DND-41 (cell line): ENCODE results near the gene ZNF69.
"Not testable (repeated sequence)": the region's sequence is repeated elsewhere in the genome, so short reads cannot be mapped to it uniquely, and the experiment has no call there.

ENCODE experiments used
- ATAC-seq: fragments of 200-7000 bp; cut with Tn5 transposase; 3 replicates; pipeline ENCODE4 v1.9.1; 2021; ENCODE audit warnings: low read depth; ENCODE audit not compliant: insufficient read depth
- DNase-seq: peaks from one replicate; pipeline ENCODE4 v3.0.0-alpha.2; 2020
- H2AFZ ChIP-seq: 2 replicates; pipeline ENCODE4 v1.6.0; 2012; ENCODE audit warnings: low read depth, low read length
- H3K27ac ChIP-seq: 2 replicates; pipeline ENCODE4 v1.5.1; 2012; ENCODE audit warnings: low read length, inconsistent platforms
- H3K27me3 ChIP-seq: fragments of 200-600 bp; sonication (generic); 2 replicates; pipeline ENCODE4 v1.6.0; 2012; ENCODE audit warnings: low read length, mild to moderate bottlenecking, inconsistent platforms; ENCODE audit not compliant: insufficient read depth, poor library complexity
- H3K36me3 ChIP-seq: 2 replicates; pipeline ENCODE4 v1.5.1; 2012; ENCODE audit warnings: low read length, inconsistent platforms; ENCODE audit not compliant: insufficient read depth
- H3K4me1 ChIP-seq: 2 replicates; pipeline ENCODE4 v1.5.1; 2012; ENCODE audit warnings: mild to moderate bottlenecking, low read length; ENCODE audit not compliant: insufficient read depth
- H3K4me2 ChIP-seq: 2 replicates; pipeline ENCODE4 v1.6.0; 2012; ENCODE audit warnings: mild to moderate bottlenecking, moderate library complexity, low read length, inconsistent platforms; ENCODE audit not compliant: insufficient read depth
- H3K4me3 ChIP-seq, 2 experiments: fragments of 200-600 bp in 1 of 2; shearing (Covaris generic) in 1 of 2; 2 replicates each; pipeline ENCODE4 v1.5.1; 2012 to 2016; ENCODE audit warnings: inconsistent platforms in 2 of 2, low read length in 2 of 2, mild to moderate bottlenecking in 2 of 2, low read depth in 1 of 2, moderate library complexity in 1 of 2
- H3K79me2 ChIP-seq: 2 replicates; pipeline ENCODE4 v1.6.0; 2012; ENCODE audit warnings: low read length, inconsistent platforms; ENCODE audit not compliant: insufficient read depth
- H3K9ac ChIP-seq: 2 replicates; pipeline ENCODE4 v1.6.0; 2012; ENCODE audit warnings: low read depth, mild to moderate bottlenecking, inconsistent platforms, low read length, moderate library complexity
- H3K9me3 ChIP-seq: 2 replicates; pipeline ENCODE4 v1.5.1; 2012; ENCODE audit warnings: low read length, moderate library complexity, mild to moderate bottlenecking, inconsistent platforms; ENCODE audit not compliant: insufficient read depth, severe bottlenecking
- H4K20me1 ChIP-seq: 2 replicates; pipeline ENCODE4 v1.6.0; 2012; ENCODE audit warnings: low read length; ENCODE audit not compliant: insufficient read depth
- EZH2 ChIP-seq: IDR thresholded peaks from 3 replicates; pipeline ENCODE4 v1.6.1; 2012; ENCODE audit warnings: borderline replicate concordance, low read depth, mild to moderate bottlenecking, moderate library complexity, low read length, inconsistent platforms; ENCODE audit not compliant: severe bottlenecking
- TF ChIP-seq, protein P1 (sequence below): IDR thresholded peaks from 2 replicates; pipeline ENCODE4 v1.5.1; 2012; ENCODE audit warnings: borderline replicate concordance, low read length, moderate library complexity, mild to moderate bottlenecking; ENCODE audit not compliant: poor library complexity, severe bottlenecking; ENCODE audit errors: extremely low read depth

ZNF69 gene

DNA sequence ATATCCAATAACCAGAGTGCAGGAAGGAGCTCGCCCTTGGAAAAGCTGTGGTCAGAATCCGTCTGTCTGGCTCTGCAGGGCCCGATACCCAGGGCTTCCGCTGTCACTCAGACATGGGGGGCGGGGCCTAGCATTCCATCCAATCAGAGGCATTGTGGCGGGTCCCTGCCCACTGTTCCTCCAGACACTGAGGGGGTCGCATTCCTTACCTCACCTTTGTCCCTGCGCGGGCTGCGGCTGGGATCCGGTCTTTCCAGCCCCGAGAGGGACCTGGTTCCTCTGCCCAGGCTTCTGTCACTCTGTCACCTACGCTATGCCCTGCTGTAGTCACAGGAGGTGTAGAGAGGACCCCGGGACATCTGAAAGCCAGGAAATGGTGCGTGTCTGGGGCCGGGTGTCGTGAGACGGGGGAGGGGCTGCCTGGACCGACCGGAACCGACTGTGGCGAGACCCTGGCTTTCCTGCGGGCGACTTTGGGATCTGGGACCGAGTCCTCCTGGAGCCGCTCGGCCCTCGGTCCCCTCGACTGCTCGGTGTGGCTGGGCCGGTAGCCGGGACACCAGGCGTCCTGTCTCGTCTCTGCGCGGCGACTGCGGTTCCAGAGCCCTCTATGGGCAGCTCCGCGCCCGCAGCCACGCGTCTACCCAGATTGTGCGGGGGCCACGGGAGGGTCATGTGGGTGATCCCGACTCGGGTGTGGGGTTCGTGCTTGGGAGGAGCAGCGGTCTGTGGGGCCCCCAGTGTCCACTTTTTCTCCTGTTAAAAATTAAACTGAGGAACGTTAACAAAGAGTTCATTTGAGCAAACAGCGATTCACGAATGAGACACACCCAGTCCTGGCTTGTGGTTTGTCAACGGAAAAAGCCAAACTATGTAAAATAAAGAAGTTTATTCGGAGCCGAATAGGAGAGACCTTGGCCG lies at the start of gene ZNF69:
ZNF69 (plus strand) TSS at position 172 of the 921 bp plus-strand sequence; CDS start at position 314, 142 bp downstream.
- Histone ChIP-seq H3K9ac (peak within 1 kb of the TSS; percentile 71), H3K4me3 (peak within 1 kb of the TSS; percentile 48 to 81), H3K79me2 (peaks cover 2% of the 10 kb centered on the region; the same call in 1 of the 2 replicates), H3K27me3 (no peaks in the 10 kb centered on the region), H3K9me3 (no peaks in the 10 kb centered on the region), H3K36me3 (no peaks in the 10 kb centered on the region), H3K4me1 (peaks cover 24% of the 10 kb centered on the region), H2AFZ (peak within 1 kb of the TSS; percentile 91), H4K20me1 (no peaks in the 10 kb centered on the region), H3K27ac (peak within 1 kb of the TSS; percentile 62), H3K4me2 (peak within 1 kb of the TSS; percentile 89)
- ATAC-seq: peak; percentile 95
- TF ChIP-seq, protein P1, sequence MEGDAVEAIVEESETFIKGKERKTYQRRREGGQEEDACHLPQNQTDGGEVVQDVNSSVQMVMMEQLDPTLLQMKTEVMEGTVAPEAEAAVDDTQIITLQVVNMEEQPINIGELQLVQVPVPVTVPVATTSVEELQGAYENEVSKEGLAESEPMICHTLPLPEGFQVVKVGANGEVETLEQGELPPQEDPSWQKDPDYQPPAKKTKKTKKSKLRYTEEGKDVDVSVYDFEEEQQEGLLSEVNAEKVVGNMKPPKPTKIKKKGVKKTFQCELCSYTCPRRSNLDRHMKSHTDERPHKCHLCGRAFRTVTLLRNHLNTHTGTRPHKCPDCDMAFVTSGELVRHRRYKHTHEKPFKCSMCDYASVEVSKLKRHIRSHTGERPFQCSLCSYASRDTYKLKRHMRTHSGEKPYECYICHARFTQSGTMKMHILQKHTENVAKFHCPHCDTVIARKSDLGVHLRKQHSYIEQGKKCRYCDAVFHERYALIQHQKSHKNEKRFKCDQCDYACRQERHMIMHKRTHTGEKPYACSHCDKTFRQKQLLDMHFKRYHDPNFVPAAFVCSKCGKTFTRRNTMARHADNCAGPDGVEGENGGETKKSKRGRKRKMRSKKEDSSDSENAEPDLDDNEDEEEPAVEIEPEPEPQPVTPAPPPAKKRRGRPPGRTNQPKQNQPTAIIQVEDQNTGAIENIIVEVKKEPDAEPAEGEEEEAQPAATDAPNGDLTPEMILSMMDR: peak; percentile 35
- no peak for TF ChIP-seq EZH2
- DNase-seq: peak; percentile 86

DNA sequence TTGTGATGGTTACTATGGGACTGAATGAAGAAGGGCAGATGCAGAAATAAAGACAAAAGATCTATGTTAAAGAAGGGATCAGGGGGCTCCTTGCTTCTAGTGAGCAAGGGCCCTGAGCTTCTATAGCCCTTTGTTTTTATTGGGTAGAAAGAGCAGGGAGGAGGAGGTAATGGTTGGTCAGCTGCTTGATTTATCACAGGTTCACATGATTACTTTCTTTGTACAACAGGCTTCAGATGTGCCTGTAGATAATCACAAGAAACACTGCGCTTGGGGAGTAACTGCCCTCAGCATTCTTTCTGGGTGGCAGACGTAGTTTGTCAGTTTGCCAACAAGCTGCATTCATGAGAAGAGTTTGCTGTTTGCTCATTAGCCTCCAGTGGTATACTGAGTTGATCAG lies 43.9 kb upstream of the ZNF69 start:
- Histone ChIP-seq H3K36me3 (no peaks in the 10 kb centered on the region; the same call in 1 of the 2 replicates), H4K20me1 (no peaks in the 10 kb centered on the region), H3K4me3 (no peak overlapping the region), H3K4me2 (no peak overlapping the region), H3K4me1 (peaks cover 10% of the 10 kb centered on the region), H3K27ac (no peak overlapping the region), H3K9me3 (no peaks in the 10 kb centered on the region), H3K79me2 (peaks cover 2% of the 10 kb centered on the region), H3K9ac (no peak overlapping the region), H3K27me3 (no peaks in the 10 kb centered on the region), H2AFZ (no peak overlapping the region)
- TF ChIP-seq EZH2: no peak
- TF ChIP-seq, protein P1: no peak
- DNase-seq (no peak), ATAC-seq (no peak)

DNA sequence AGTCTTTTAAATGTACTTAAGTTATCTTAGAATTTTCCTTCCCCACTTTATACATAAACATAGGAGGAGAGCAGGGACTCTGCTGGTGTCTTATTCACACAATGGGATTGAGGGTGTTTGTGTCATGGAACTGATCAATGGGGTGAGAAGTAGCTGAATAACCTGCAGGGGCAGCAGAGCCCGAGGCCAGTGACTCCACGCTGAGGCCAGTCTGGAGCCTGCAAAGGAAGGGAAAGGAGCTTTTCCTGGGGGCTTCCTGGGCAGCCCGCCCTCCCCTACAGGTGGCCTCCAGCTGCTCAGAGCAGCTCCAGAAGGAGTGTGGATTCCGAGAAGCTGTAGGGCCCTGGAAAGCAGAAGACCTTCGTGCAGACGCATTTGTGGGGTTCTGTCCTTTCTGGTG lies 40.0 kb upstream of the ZNF69 start:
- H2AFZ ChIP-seq: peak overlapping the region; percentile 96
- not testable (repeated sequence) for ATAC-seq, H3K9ac ChIP-seq, H3K4me3 ChIP-seq, DNase-seq, H3K27me3 ChIP-seq, H4K20me1 ChIP-seq, H3K9me3 ChIP-seq
- peak overlapping the region; percentile 74 for H3K4me2 ChIP-seq
- peak overlapping the region; percentile 16; the same call in 1 of the 2 replicates for H3K27ac ChIP-seq
- peaks cover 41% of the 10 kb centered on the region for H3K79me2 ChIP-seq
- H3K4me1 ChIP-seq: peaks cover 33% of the 10 kb centered on the region
- peaks cover 23% of the 10 kb centered on the region for H3K36me3 ChIP-seq

DNA sequence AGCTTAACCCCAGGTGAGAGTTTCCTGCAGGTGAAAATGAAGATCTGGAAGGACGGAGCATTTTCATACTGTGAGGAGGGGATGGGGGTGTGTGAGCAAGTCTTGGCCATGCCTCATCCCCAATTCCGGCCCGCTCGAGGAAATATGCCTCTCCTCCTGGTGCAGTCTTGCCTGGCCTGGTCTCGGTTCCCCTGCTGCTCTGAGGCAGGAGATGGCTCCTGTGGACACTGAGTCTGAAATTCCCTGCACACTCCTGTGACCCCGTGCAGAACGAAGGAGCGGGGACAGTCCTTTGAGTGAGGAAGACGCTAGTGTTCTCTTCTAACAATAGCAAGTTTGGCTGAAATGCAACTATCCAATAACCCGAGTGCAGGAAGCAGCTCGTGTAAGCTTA lies 39.4 kb upstream of the ZNF69 start:
- peak overlapping the region; percentile 88 for H3K27ac ChIP-seq
- no peaks in the 10 kb centered on the region for H3K27me3 ChIP-seq
- peak overlapping the region; percentile 96 for H2AFZ ChIP-seq
- peaks cover 44% of the 10 kb centered on the region for H3K79me2 ChIP-seq
- ATAC-seq (no peak; the same call in 2 of the 3 replicates), DNase-seq (no peak)
- H3K36me3 ChIP-seq: peaks cover 28% of the 10 kb centered on the region
- no peaks in the 10 kb centered on the region for H4K20me1 ChIP-seq
- H3K4me2 ChIP-seq: peak overlapping the region; percentile 74
- peaks cover 33% of the 10 kb centered on the region for H3K4me1 ChIP-seq
- peak overlapping the region; percentile 72 for H3K9ac ChIP-seq
- peak overlapping the region; percentile 73 to 74; a peak in 3 of 4 replicates for H3K4me3 ChIP-seq
- H3K9me3 ChIP-seq: peaks cover 11% of the 10 kb centered on the region
- TF ChIP-seq EZH2: no peak
